ENCODE measurements around the gene ZBTB34. TPM values are rescaled to one million over a fixed set of nuclear protein-coding genes. Genes with fewer than 3 reads are reported as not detected.

Gene ZBTB34
- total and polyA plus RNA-seq, 2 of the 4 experiments (the other 2 are of a cell fraction): 2.7 to 3.1 TPM

DNA sequence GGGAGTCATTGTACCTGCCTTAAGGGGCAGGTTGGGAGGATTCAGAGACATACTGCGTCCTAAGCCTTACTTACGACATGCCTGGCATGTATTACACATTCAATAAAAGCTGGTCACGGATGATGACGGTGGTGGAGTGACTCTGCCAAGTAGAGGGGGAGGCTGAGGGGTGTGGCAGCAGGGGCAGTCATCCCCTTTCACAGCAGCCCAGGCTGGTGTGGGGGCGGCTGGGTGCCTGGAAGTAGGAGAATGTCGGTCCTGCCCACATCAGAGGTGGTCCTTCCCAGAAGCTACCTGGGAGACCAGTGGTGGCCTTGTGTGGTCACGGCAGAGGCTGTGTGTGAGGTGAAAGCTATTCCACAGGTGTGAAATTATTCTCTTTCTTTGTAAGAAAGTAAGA is 8.9 kb downstream of the ZBTB34 start:
- dilution Hi-C loops (cut with HindIII; ENCODE audit: low sequenced_read_pairs, unreplicated experiment) (no loop called here), intact Hi-C loops (cut with micrococcal nuclease) (no loop called here), in situ Hi-C loops (cut with MboI; ENCODE audit: low sequenced_read_pairs) (no loop called here)
- Histone ChIP-seq H3K27me3 (ENCODE audit: control insufficient read depth, insufficient read depth, low read length) (no peaks in the 10 kb centered on the region), H2AK5ac (ENCODE audit: low read depth, low read length) (no peak overlapping the region), H2AFZ (replicated peaks; ENCODE audit: low read length, poor library complexity) (no peak overlapping the region), H3K4me2 (ENCODE audit: low read depth, low read length) (no peak overlapping the region), H2BK15ac (ENCODE audit: low read depth, low read length) (no peak overlapping the region), H3K4ac (ENCODE audit: low read depth, low read length) (no peak overlapping the region), H2BK20ac (ENCODE audit: low read depth, low read length) (no peak overlapping the region), H3K18ac (ENCODE audit: low read depth, low read length) (no peak overlapping the region), H4K91ac (ENCODE audit: insufficient read depth, low read depth, low read length) (no peak overlapping the region), H4K5ac (ENCODE audit: low read depth, low read length) (no peak overlapping the region), H3K9ac (ENCODE audit: low read depth, low read length) (no peak overlapping the region), H3K4me1 (ENCODE audit: control insufficient read depth, insufficient read depth, low read length) (peaks cover 3% of the 10 kb centered on the region; the same call in 1 of the 2 replicates), H3K27ac (ENCODE audit: insufficient read depth, low read length) (no peak overlapping the region), H3K14ac (replicated peaks; ENCODE audit: low read depth, low read length) (no peak overlapping the region), H3K4me3 (ENCODE audit: insufficient read depth, low read depth, low read length) (no peak overlapping the region), H3K9me1 (ENCODE audit: insufficient read depth, low read length) (peaks cover 10% of the 10 kb centered on the region; the same call in 1 of the 2 replicates), H2AK9ac (replicated peaks; ENCODE audit: low read depth, low read length, poor library complexity) (no peak overlapping the region), H2BK5ac (ENCODE audit: low read depth, low read length, poor library complexity, severe bottlenecking) (no peak overlapping the region), H3K9me3 (ENCODE audit: control insufficient read depth, insufficient read depth, low read length) (no peaks in the 10 kb centered on the region), H3K79me1 (ENCODE audit: low read depth in 1 of 2, low read length in 2 of 2) (peaks cover 36 to 72% of the 10 kb centered on the region in 2 experiments), H2BK120ac (ENCODE audit: low read depth, low read length) (no peak overlapping the region), H3K23ac (ENCODE audit: low read depth, low read length) (no peak overlapping the region), H3K36me3 (ENCODE audit: control insufficient read depth, insufficient read depth, low read length) (peaks cover 18% of the 10 kb centered on the region), H3K56ac (ENCODE audit: extremely low read depth, insufficient read depth, low read length) (no peak overlapping the region), H4K20me1 (ENCODE audit: insufficient read depth, low read length) (peaks cover 48% of the 10 kb centered on the region), H4K8ac (ENCODE audit: low read depth in 2 of 2, low read length in 2 of 2) (no peak overlapping the region)
- 67% methylated on average over 3 of the region's 7 CpGs; no CpG with 5 or more reads in 1 of the 2 experiments for WGBS, 2 experiments (ENCODE audit: extremely low coverage in 2 of 2, insufficient read length in 1 of 2)
- no peak for ATAC-seq (ENCODE audit: low read depth)
- TF ChIP-seq MAZ (IDR thresholded peaks at IDR 0.05; ENCODE audit: borderline replicate concordance, low read depth, low read length): no peak
- TF ChIP-seq CEBPB (IDR thresholded peaks at IDR 0.05; ENCODE audit: low read depth, low read length): 0 out of 2 replicates have a peak, but pooled peaks have one; percentile 18
- CTCF ChIA-PET: interaction anchor here (0.6 kb wide), 1 partner anchor 404 kb away, joined by 5 read pairs; no protein-coding TSS in a partner anchor
- POLR2A ChIA-PET (ENCODE audit: unreplicated experiment): no interaction called here
- BruUV-seq (replicated peaks): no TSS peak
- DNase-seq: peak; percentile 10
